ENCODE data around the gene ST6GALNAC6.
"Not testable (repeated sequence)": the region's sequence is repeated elsewhere in the genome, so short reads cannot be mapped to it uniquely, and the experiment has no call there.

ST6GALNAC6 gene

GRCh38 chr9:127846443-127847177 lies 52.8 kb downstream of the ST6GALNAC6 start:
- in situ Hi-C loops (cut with HindIII; ENCODE audit: low sequenced_read_pairs) = no loop called here

GRCh38 chr9:127845619-127846018 lies 53.8 kb downstream of the ST6GALNAC6 start:
- in situ Hi-C loops (cut with HindIII; ENCODE audit: low sequenced_read_pairs) = not testable (repeated sequence)

GRCh38 chr9:127844821-127845359 lies 54.5 kb downstream of the ST6GALNAC6 start:
- in situ Hi-C loops (cut with HindIII; ENCODE audit: low sequenced_read_pairs) = no loop called here

GRCh38 chr9:127841087-127841835 lies 58.1 kb downstream of the ST6GALNAC6 start:
- in situ Hi-C loops (cut with HindIII; ENCODE audit: low sequenced_read_pairs) = no loop called here

DNA sequence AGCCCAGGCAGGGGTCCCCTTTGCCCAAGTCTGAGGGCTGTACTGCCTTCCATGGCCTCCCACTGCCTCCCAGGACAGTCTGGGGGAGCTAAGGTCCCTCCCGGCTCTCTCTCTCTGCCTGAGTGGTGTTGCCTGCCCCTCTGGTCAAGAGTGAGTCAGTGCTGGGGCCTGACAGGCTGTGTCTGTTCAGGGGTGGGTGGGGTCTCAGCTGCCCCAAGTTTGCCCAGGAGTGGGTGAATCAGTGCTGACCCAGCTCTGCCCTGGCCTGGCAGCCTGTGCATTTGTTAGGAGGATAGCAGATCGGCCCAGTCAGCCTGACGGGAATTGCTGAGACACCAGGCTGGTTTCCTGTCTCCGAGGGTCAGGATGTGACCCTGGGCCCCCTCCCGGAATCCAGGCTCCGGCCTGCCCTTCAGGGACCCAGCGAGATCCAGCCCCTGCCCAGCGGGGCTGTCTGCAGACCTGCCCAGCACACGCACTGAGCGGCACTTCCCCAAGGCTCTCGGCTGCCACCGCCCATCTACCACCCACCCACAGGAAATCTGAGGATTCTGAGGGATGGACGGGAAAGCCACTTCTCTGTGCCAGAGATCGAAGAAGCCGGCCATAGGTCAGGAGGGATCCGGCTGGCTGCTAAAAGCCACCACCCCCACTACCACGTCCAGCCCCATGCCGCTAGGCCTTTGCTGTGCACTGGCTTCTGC lies 60.9 kb downstream of the ST6GALNAC6 start:
- in situ Hi-C loops (cut with HindIII; ENCODE audit: low sequenced_read_pairs) = no loop called here

DNA sequence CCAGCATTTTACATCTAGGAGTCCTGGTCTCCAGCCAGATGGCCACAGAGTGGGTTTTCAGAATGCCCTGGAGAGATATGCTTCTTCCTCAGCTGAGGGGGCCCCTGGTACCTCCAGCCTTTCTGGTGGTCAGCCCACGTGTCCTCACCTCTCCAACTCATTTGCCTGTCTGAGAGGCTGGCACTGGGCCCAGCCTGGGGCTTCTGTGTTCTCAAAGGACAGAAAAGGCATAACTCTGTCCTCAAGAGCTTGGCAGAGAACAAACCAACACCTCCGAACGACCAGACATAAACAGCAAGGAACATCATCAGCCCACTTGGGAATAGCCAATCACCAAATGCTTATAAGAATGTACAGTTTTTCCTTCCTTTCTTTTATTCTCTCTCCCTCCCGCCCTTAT lies 62.1 kb downstream of the ST6GALNAC6 start:
- in situ Hi-C loops (cut with HindIII; ENCODE audit: low sequenced_read_pairs) = no loop called here

DNA sequence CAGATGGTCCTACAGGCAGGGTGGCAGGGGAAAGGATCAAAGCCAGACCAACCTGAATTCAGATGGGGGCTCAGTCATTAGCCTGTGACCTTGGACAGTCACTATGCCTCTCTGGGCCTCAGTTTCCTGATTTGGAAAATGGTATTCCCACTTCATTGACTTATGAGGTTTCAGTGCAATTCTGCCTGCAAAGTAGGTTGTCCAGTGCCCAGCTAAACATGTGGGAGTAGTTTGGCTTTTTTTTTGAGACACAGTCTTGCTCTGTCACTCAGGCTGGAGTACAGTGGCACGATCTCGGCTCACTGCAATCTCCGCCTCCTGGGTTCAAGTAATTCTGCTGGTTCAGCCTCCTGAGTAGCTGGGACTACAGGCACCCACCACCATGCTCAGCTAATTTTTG lies 62.8 kb downstream of the ST6GALNAC6 start:
- in situ Hi-C loops (cut with HindIII; ENCODE audit: low sequenced_read_pairs) = not testable (repeated sequence)

GRCh38 chr9:127835991-127836516 lies 63.3 kb downstream of the ST6GALNAC6 start:
- in situ Hi-C loops (cut with HindIII; ENCODE audit: low sequenced_read_pairs) = no loop called here
